ENCODE data around the gene RPS10. TPM values are rescaled to one million over a fixed set of nuclear protein-coding genes. Genes with fewer than 3 reads are reported as not detected.
"Not testable (repeated sequence)": the region's sequence is repeated elsewhere in the genome, so short reads cannot be mapped to it uniquely, and the experiment has no call there.

Gene RPS10
- total and polyA plus RNA-seq, 12 donors = 551 to 2,567 (median 630) TPM

DNA sequence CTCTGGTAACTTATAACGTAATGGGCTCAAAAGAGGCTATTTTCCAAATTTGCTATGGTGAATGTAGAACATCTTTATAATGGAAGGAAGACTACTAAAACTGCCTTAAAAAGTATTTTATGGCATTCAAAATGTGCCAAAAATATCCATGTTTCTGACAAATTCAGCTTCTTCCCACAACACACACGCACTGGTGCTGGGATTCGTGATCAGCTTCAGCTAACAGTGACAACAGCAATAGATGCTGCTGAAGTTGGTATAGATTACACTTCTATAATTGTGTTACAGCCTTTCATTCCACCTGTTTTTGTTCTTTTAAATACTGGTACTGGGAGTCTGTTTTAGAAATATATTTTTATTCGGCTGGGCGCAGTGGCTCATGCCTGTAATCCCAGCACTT is 52.4 kb downstream of the RPS10 start:
- ATAC-seq (no peak), DNase-seq (no peak)
- Histone ChIP-seq H3K4me1 (peaks cover 0 to 67% (median 37%) of the 10 kb centered on the region in 9 donors), H3K27ac (peak overlapping the region in 2 of 10 donors; percentile 24 to 78), H3K4me3 (no peak overlapping the region), H3K9me3 (no peaks in the 10 kb centered on the region), H3K36me3 (peaks cover 0 to 2% (median 0%) of the 10 kb centered on the region in 9 donors), H3K27me3 (no peaks in the 10 kb centered on the region)
- no peak for TF ChIP-seq CTCF (IDR thresholded peaks at IDR 0.05)
- intact Hi-C loops (cut with DNase I) = no loop called here
- 82 to 86% methylated on average over 5 of the region's 5 CpGs for WGBS, 2 donors

GRCh38 chr6:34371865-34372264 is 54.0 kb downstream of the RPS10 start:
- DNase-seq; H3K4me3 ChIP-seq; H3K9me3 ChIP-seq; H3K36me3 ChIP-seq; H3K27me3 ChIP-seq; ATAC-seq; intact Hi-C loops (cut with DNase I): not testable (repeated sequence)
- H3K4me1 ChIP-seq = peaks cover 0 to 59% (median 35%) of the 10 kb centered on the region in 9 donors
- H3K27ac ChIP-seq = peak overlapping the region in 2 of 10 donors; percentile 71 to 77
- WGBS, 2 donors = 97 to 98% methylated on average over 2 to 5 of the region's 5 CpGs

- H3K36me3 ChIP-seq = peaks cover 0 to 5% (median 0%) of the 10 kb centered on the region in 9 donors
These were observed 55.5 kb downstream of the RPS10 start for GRCh38 chr6:34370361-34370760.

GRCh38 chr6:34369385-34369784 is 56.5 kb downstream of the RPS10 start:
- Histone ChIP-seq H3K27ac (peak overlapping the region in 3 of 10 donors; percentile 71 to 77 (median 71)), H3K9me3 (no peaks in the 10 kb centered on the region), H3K4me1 (peaks cover 0 to 62% (median 34%) of the 10 kb centered on the region in 9 donors), H3K36me3 (peaks cover 0 to 5% (median 0%) of the 10 kb centered on the region in 9 donors), H3K27me3 (no peaks in the 10 kb centered on the region), H3K4me3 (no peak overlapping the region)
- DNase-seq = no peak
- WGBS, 2 donors = 85 to 87% methylated on average over 4 of the region's 4 CpGs
- TF ChIP-seq CTCF (IDR thresholded peaks at IDR 0.05) = no peak
- intact Hi-C loops (cut with DNase I) = no loop called here
- ATAC-seq = no peak

More at GRCh38 chr6:34370361-34370760, 55.5 kb downstream of the RPS10 start:
- Histone ChIP-seq H3K4me3 (no peak overlapping the region), H3K4me1 (peaks cover 0 to 62% (median 40%) of the 10 kb centered on the region in 9 donors), H3K27me3 (no peaks in the 10 kb centered on the region), H3K27ac (peak overlapping the region in 8 of 10 donors; percentile 1 to 77 (median 61)), H3K9me3 (no peaks in the 10 kb centered on the region)
- DNase-seq (peak in 1 of 2 donors; percentile 48), ATAC-seq (peak; percentile 59 to 85 (median 81))
- TF ChIP-seq CTCF (IDR thresholded peaks at IDR 0.05) = no peak
- WGBS, 2 donors = 52 to 57% methylated on average over 5 of the region's 5 CpGs
- intact Hi-C loops (cut with DNase I) = no loop called here

Other genes with a start within 250 kb of the RPS10 start
- gene HMGA1, start 189.2 kb downstream of the RPS10 start, total RNA-seq = 10 to 100 TPM; 33.9 to 54.9 (median 41.3) TPM
- gene HMGA1, start 189.2 kb downstream of the RPS10 start, polyA plus RNA-seq = 10 to 100 TPM; 14.2 to 41.0 TPM
- 10 to 100 TPM; 16.0 to 29.1 (median 24.2) TPM for gene SMIM29, start 177.1 kb downstream of the RPS10 start, total RNA-seq
- 10 to 100 TPM; 51.5 to 78.2 TPM for gene SMIM29, start 177.1 kb downstream of the RPS10 start, polyA plus RNA-seq
- gene NUDT3, start 33.4 kb downstream of the RPS10 start, total RNA-seq = 10 to 100 TPM; 41.9 to 67.1 (median 59.0) TPM
- gene NUDT3, start 33.4 kb downstream of the RPS10 start, polyA plus RNA-seq = 10 to 100 TPM in 1 of 2 donors, 1 to 10 TPM in 1; 9.3 to 20.9 TPM
- gene PACSIN1, start 40.0 kb upstream of the RPS10 start, total RNA-seq = 10 to 100 TPM in 2 of 10 donors, 1 to 10 TPM in 8; 4.0 to 11.2 (median 6.3) TPM
- 1 to 10 TPM in 1 of 2 donors, under 1 TPM in 1; 0.77 to 5.8 TPM for gene PACSIN1, start 40.0 kb upstream of the RPS10 start, polyA plus RNA-seq
- gene SPDEF, start 130.3 kb upstream of the RPS10 start, total RNA-seq = under 1 TPM in 8 of 10 donors, not detected in 2; 0.15 to 0.60 (median 0.22) TPM
- gene SPDEF, start 130.3 kb upstream of the RPS10 start, polyA plus RNA-seq = under 1 TPM; 0.22 TPM